GM12875 (cell line): ENCODE results near the gene OR7G2.

ENCODE experiments used
- H3K4me3 ChIP-seq: one replicate; pipeline ENCODE4 v1.5.1; 2011; ENCODE audit warnings: low read depth, low read length, control low read depth
- CTCF ChIP-seq: IDR thresholded peaks from 2 replicates; pipeline ENCODE4 v1.5.1; 2011; ENCODE audit warnings: low read depth, mild to moderate bottlenecking, control low read depth, inconsistent platforms, low read length, moderate library complexity, borderline replicate concordance; ENCODE audit not compliant: insufficient read depth

Gene OR7G2

GRCh38 chr19:9126900-9127405 is 19.7 kb upstream of the OR7G2 start, which contains the start of gene OR7G3:
OR7G3 (minus strand) TSS chr19:9126950; CDS start chr19:9126950, 0 bp downstream.
- H3K4me3 ChIP-seq: no peak within 1 kb of the TSS
- no peak for TF ChIP-seq CTCF

GRCh38 chr19:9116547-9116946 is 9.3 kb upstream of the OR7G2 start:
- no peak overlapping the region for H3K4me3 ChIP-seq
- TF ChIP-seq CTCF: no peak

- no peak within 1 kb of the TSS for H3K4me3 ChIP-seq
- no peak for TF ChIP-seq CTCF
These were observed 8.1 kb upstream of the OR7G2 start, which contains the start of gene OR7G1 for GRCh38 chr19:9115307-9115813. OR7G1 (minus strand) TSS chr19:9115763; CDS start chr19:9115763, 0 bp downstream.

GRCh38 chr19:9109959-9110358 is 2.7 kb upstream of the OR7G2 start:
- no peak for TF ChIP-seq CTCF
- no peak overlapping the region for H3K4me3 ChIP-seq

- H3K4me3 ChIP-seq: no peak within 1 kb of the TSS
- TF ChIP-seq CTCF: no peak
These were observed 20.5 kb downstream of the OR7G2 start, which contains the start of gene OR1M1 for GRCh38 chr19:9086761-9087160. OR1M1 (plus strand) TSS chr19:9087061; CDS start chr19:9093245, 6,184 bp downstream.

GRCh38 chr19:9078651-9079050 is 28.6 kb downstream of the OR7G2 start:
- H3K4me3 ChIP-seq: no peak overlapping the region
- TF ChIP-seq CTCF: no peak

GRCh38 chr19:9076901-9077300 is 30.4 kb downstream of the OR7G2 start:
- TF ChIP-seq CTCF: no peak

More at GRCh38 chr19:9076901-9077300, 30.4 kb downstream of the OR7G2 start:
- H3K4me3 ChIP-seq: no peak overlapping the region
